Peyer's patch (tissue), 4 donors: ENCODE data around the gene ADAMTS2. TPM values are rescaled to one million over a fixed set of nuclear protein-coding genes. Genes with fewer than 3 reads are reported as not detected.

Source experiments
- DNase-seq, 3 donors: peaks; one replicate each; pipeline ENCODE4 v3.0.0-alpha.2; 2017 to 2019
- H3K27ac ChIP-seq, 4 donors: fragments of 200-600 bp; sonication (generic); one replicate each; pipeline ENCODE4 v1.5.1; 2016 to 2019
- H3K27me3 ChIP-seq, 2 donors: fragments of 200-600 bp; sonication (generic); one replicate each; pipeline ENCODE4 v1.5.1; 2019
- H3K36me3 ChIP-seq, 3 donors: fragments of 200-600 bp; sonication (generic); one replicate each; pipeline ENCODE4 v1.5.1; 2016 to 2019
- H3K4me1 ChIP-seq, 4 donors: fragments of 200-600 bp; sonication (generic); one replicate each; pipeline ENCODE4 v1.5.1; 2016 to 2019
- H3K4me3 ChIP-seq, 4 donors: fragments of 200-600 bp; sonication (generic); 1 replicate in 3 of 4; 2 replicates in 1 of 4; pipeline ENCODE4 v1.5.1; 2016 to 2019; ENCODE audit warnings: mild to moderate bottlenecking in 1 of 4
- H3K9me3 ChIP-seq, 4 donors: fragments of 200-600 bp; sonication (generic); one replicate each; pipeline ENCODE4 v1.5.1; 2016 to 2019; ENCODE audit warnings: mild to moderate bottlenecking in 1 of 4
- POLR2A ChIP-seq, 2 donors: fragments of 450-650 bp; IDR thresholded peaks; one replicate each; pipeline ENCODE4 v1.5.1; 2017; ENCODE audit warnings: antibody characterized with exemption in 2 of 2, mild to moderate bottlenecking in 2 of 2, moderate library complexity in 2 of 2
- total RNA-seq, 4 donors: library from RNA; depleted of rRNA; stranded (reverse); fragments of >200 nt; gene quantifications; one replicate each; pipeline ENCODE4 v1.1.0, GENCODE V29; 2016
- TF ChIP-seq, protein P1 (sequence below), 6 experiments: fragments of 450-650 bp in 4 of 6; fragments of 200-600 bp in 2 of 6; sonication (generic) in 1 of 6; IDR thresholded peaks; one replicate each; pipeline ENCODE4 v1.5.1; 2017 to 2019; ENCODE audit warnings: antibody characterized with exemption in 6 of 6, mild to moderate bottlenecking in 3 of 6, moderate library complexity in 1 of 6

ADAMTS2 gene
- total RNA-seq, 4 donors from 2014 or later: 5.3 to 90.0 (median 9.5) TPM

GRCh38 chr5:179206366-179206765 is 138.9 kb downstream of the ADAMTS2 start:
- DNase-seq: no peak
- Histone ChIP-seq H3K27ac (no peak overlapping the region), H3K4me1 (no peaks in the 10 kb centered on the region), H3K27me3 (no peaks in the 10 kb centered on the region), H3K4me3 (no peak overlapping the region), H3K36me3 (no peaks in the 10 kb centered on the region), H3K9me3 (no peaks in the 10 kb centered on the region)
- TF ChIP-seq, protein P1, sequence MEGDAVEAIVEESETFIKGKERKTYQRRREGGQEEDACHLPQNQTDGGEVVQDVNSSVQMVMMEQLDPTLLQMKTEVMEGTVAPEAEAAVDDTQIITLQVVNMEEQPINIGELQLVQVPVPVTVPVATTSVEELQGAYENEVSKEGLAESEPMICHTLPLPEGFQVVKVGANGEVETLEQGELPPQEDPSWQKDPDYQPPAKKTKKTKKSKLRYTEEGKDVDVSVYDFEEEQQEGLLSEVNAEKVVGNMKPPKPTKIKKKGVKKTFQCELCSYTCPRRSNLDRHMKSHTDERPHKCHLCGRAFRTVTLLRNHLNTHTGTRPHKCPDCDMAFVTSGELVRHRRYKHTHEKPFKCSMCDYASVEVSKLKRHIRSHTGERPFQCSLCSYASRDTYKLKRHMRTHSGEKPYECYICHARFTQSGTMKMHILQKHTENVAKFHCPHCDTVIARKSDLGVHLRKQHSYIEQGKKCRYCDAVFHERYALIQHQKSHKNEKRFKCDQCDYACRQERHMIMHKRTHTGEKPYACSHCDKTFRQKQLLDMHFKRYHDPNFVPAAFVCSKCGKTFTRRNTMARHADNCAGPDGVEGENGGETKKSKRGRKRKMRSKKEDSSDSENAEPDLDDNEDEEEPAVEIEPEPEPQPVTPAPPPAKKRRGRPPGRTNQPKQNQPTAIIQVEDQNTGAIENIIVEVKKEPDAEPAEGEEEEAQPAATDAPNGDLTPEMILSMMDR (IDR thresholded peaks at IDR 0.05): no peak
- no peak for TF ChIP-seq POLR2A (IDR thresholded peaks at IDR 0.05)

DNA sequence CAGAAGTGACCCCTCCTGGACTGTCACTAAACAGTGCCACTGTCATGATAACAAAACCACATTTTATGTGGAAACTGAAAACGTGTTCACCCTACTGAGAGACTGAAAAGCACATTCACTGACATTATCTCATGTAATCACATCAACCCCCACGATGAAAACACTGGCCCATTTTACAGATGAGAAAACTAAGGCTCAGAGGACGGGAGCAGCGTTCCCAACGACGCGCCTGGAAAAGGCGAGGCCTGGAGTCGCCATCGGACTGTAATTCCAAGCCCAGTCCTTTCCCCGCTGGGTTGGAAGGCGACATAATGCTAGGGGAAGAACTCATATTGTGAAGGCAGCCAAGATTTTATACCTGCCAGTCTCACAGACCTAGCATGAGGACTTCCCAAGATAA is 140.0 kb downstream of the ADAMTS2 start:
- Histone ChIP-seq H3K27me3 (no peaks in the 10 kb centered on the region), H3K4me3 (no peak overlapping the region), H3K27ac (no peak overlapping the region), H3K36me3 (no peaks in the 10 kb centered on the region), H3K9me3 (no peaks in the 10 kb centered on the region), H3K4me1 (no peaks in the 10 kb centered on the region)
- no peak for DNase-seq
- TF ChIP-seq, protein P1 (IDR thresholded peaks at IDR 0.05): no peak
- no peak for TF ChIP-seq POLR2A (IDR thresholded peaks at IDR 0.05)

GRCh38 chr5:179204572-179204971 is 140.7 kb downstream of the ADAMTS2 start:
- DNase-seq: no peak
- TF ChIP-seq, protein P1 (IDR thresholded peaks at IDR 0.05): no peak
- TF ChIP-seq POLR2A (IDR thresholded peaks at IDR 0.05): no peak
- no peak overlapping the region for H3K4me3 ChIP-seq
- H3K36me3 ChIP-seq: no peaks in the 10 kb centered on the region
- no peaks in the 10 kb centered on the region for H3K27me3 ChIP-seq
- H3K4me1 ChIP-seq: no peaks in the 10 kb centered on the region
- H3K27ac ChIP-seq: no peak overlapping the region
- no peaks in the 10 kb centered on the region for H3K9me3 ChIP-seq

- H3K27me3 ChIP-seq: no peaks in the 10 kb centered on the region
- H3K36me3 ChIP-seq: no peaks in the 10 kb centered on the region
- no peak for DNase-seq
- TF ChIP-seq, protein P1 (IDR thresholded peaks at IDR 0.05): no peak
- TF ChIP-seq POLR2A (IDR thresholded peaks at IDR 0.05): no peak
- H3K9me3 ChIP-seq: no peaks in the 10 kb centered on the region
- H3K27ac ChIP-seq: no peak overlapping the region
- no peak overlapping the region for H3K4me3 ChIP-seq
- no peaks in the 10 kb centered on the region for H3K4me1 ChIP-seq
These were observed 142.0 kb downstream of the ADAMTS2 start for GRCh38 chr5:179203248-179203647.

GRCh38 chr5:179201986-179202385 is 143.3 kb downstream of the ADAMTS2 start:
- DNase-seq: no peak
- H3K27me3 ChIP-seq: no peaks in the 10 kb centered on the region
- H3K4me1 ChIP-seq: no peaks in the 10 kb centered on the region
- no peak overlapping the region for H3K4me3 ChIP-seq
- H3K36me3 ChIP-seq: no peaks in the 10 kb centered on the region
- H3K27ac ChIP-seq: no peak overlapping the region
- H3K9me3 ChIP-seq: no peaks in the 10 kb centered on the region
- TF ChIP-seq, protein P1 (IDR thresholded peaks at IDR 0.05): no peak
- no peak for TF ChIP-seq POLR2A (IDR thresholded peaks at IDR 0.05)

DNA sequence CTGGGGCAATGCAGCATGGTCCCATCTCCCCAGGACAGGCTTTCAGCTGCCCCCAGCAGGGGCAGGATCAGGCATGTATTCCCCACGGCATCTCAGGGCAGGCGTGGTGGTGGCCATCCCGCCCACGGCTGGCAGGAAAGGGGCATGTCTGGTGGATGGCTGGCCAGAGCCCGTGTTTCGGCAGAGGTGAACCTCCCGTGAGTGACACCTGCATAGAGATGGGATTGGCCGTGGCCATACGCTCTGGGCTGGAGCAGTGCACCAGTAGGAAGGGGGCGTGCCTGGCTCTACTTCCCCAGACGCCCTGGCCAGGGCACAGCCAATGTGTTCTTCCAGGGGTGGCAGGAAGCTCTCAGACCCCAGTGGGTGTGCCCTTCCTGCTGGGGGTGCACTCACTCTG is 146.0 kb downstream of the ADAMTS2 start:
- no peaks in the 10 kb centered on the region for H3K4me1 ChIP-seq
- H3K4me3 ChIP-seq: no peak overlapping the region
- no peaks in the 10 kb centered on the region for H3K9me3 ChIP-seq
- H3K27me3 ChIP-seq: no peaks in the 10 kb centered on the region
- TF ChIP-seq, protein P1 (IDR thresholded peaks at IDR 0.05): no peak
- no peak for TF ChIP-seq POLR2A (IDR thresholded peaks at IDR 0.05)
- no peak overlapping the region for H3K27ac ChIP-seq
- no peaks in the 10 kb centered on the region for H3K36me3 ChIP-seq
- DNase-seq: peak in 1 of 3 donors; percentile 31
